ENCODE results near the gene NFE2L2.

DNA sequence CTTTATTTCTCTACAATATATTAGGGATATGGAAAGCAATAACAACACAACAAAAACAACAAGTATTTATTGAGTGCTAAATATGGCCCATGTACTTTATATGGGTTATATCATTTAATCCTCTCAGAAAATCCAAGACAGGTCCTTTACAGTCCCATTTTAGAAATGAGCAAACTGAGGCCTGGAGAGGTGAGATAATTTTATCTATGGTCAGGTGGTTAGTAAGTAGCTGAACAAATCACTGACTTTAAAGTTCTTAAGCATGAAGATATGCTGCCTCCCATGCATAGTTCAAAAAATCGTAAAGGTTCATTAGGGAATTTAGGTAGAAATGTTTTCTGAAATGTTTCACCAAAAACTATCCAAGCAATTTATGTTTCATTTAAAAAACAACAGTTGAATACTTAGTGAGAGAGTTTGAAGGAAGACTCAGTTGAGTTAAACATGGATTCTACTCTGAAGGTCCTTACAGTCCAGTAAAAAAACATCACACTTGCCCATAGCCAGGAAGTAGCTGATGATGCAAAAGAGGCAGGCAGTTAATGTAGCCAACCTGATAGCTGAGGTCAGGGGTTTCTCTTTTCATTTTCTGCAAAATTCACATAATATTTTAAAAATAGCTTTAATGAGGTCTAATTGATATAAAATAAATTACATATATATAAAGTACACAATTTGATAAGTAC, 7.6 kb upstream of the NFE2L2 start:
- no peak for TF ChIP-seq EZH2phosphoT487 (IDR thresholded peaks at IDR 0.05; ENCODE audit: borderline replicate concordance)
- TF ChIP-seq, protein P1, sequence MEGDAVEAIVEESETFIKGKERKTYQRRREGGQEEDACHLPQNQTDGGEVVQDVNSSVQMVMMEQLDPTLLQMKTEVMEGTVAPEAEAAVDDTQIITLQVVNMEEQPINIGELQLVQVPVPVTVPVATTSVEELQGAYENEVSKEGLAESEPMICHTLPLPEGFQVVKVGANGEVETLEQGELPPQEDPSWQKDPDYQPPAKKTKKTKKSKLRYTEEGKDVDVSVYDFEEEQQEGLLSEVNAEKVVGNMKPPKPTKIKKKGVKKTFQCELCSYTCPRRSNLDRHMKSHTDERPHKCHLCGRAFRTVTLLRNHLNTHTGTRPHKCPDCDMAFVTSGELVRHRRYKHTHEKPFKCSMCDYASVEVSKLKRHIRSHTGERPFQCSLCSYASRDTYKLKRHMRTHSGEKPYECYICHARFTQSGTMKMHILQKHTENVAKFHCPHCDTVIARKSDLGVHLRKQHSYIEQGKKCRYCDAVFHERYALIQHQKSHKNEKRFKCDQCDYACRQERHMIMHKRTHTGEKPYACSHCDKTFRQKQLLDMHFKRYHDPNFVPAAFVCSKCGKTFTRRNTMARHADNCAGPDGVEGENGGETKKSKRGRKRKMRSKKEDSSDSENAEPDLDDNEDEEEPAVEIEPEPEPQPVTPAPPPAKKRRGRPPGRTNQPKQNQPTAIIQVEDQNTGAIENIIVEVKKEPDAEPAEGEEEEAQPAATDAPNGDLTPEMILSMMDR (conservative IDR thresholded peaks at IDR 0.05; ENCODE audit: low read length): no peak

Data from Loucy (cell line).